ENCODE results near the gene LRIG1. TPM values are rescaled to one million over a fixed set of nuclear protein-coding genes. Genes with fewer than 3 reads are reported as not detected.

The LRIG1 gene
- total and polyA plus RNA-seq, 2 of the 8 experiments (the other 6 are each of a cell fraction or from before 2014, with no cell fraction given), result 78.1 to 88.7 TPM

GRCh38 chr3:66483006-66483405, 17.8 kb downstream of the LRIG1 start (continued):
- TF ChIP-seq CHD7 (IDR thresholded peaks at IDR 0.05; ENCODE audit: insufficient replicate concordance, low read length), result no peak
- no peak for TF ChIP-seq EZH2 (IDR thresholded peaks at IDR 0.05; ENCODE audit: low read depth, low read length, severe bottlenecking)
- TF ChIP-seq MAFK (IDR thresholded peaks at IDR 0.05; ENCODE audit: low read depth, low read length), result no peak
- no peak for TF ChIP-seq SP4 (IDR thresholded peaks at IDR 0.05; ENCODE audit: low read length)
- no peak for TF ChIP-seq HDAC2 (IDR thresholded peaks at IDR 0.05; ENCODE audit: borderline replicate concordance in 1 of 2, low read depth in 2 of 2, low read length in 2 of 2)
- no peak for TF ChIP-seq POU5F1 (IDR thresholded peaks at IDR 0.05; ENCODE audit: low read depth, low read length)
- no peak for TF ChIP-seq SIX5 (IDR thresholded peaks at IDR 0.05; ENCODE audit: low read depth, low read length)
- TF ChIP-seq SP1 (IDR thresholded peaks at IDR 0.05; ENCODE audit: low read depth, low read length), result no peak
- TF ChIP-seq SUZ12 (IDR thresholded peaks at IDR 0.05; ENCODE audit: low read length), result no peak
- no peak for TF ChIP-seq RAD21 (IDR thresholded peaks at IDR 0.05 in 1 of 2, conservative IDR thresholded peaks at IDR 0.05 in 1 of 2; ENCODE audit: low read depth in 2 of 2, low read length in 2 of 2)
- TF ChIP-seq E2F6 (IDR thresholded peaks at IDR 0.05), result no peak
